ENCODE measurements around the gene MAP3K20.

DNA sequence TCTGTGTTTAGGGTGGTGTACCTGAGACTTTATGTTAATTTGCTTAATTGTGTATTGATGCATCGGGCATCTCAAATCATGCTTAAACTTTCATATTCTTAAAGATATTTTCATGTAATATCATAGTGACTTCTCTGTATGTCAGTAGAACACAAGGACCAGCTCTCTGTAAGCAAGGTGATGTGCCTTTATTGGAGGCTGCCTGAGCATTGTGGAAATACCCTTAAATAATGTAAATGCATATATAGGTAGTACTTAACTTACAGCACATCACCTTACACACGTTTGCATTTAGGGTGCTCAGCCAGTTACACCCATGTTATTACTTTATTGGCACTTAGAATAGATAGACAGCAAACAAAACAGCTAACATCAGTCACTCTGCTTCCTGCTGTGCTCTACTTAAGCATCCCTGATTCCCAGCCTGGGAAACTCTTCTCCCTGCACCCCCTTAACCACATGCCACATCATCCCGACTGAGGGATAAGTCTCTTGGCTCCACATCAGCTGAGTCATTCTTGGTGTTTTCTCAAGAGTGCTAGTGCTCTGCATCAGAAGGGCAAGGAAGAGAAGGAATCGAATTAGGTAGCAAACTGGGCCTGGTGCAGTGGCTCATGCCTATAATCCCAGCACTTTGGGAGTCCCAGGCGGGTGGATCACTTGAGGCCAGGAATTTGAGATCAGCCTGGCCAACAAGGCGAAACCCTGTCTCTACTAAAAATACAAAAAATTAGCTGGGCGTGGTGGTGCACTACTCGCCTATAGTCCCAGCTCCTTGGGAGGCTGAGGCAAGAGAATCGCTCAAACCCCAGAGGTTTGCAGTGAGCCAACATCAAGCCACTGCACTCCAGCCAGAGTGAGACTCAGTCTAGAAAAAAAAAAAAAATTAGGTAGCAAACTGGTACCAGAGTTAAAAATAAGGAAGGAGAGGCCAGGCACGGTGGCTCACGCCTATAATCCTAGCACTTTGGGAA is 108.7 kb downstream of the MAP3K20 start:
- TF ChIP-seq, protein P1, sequence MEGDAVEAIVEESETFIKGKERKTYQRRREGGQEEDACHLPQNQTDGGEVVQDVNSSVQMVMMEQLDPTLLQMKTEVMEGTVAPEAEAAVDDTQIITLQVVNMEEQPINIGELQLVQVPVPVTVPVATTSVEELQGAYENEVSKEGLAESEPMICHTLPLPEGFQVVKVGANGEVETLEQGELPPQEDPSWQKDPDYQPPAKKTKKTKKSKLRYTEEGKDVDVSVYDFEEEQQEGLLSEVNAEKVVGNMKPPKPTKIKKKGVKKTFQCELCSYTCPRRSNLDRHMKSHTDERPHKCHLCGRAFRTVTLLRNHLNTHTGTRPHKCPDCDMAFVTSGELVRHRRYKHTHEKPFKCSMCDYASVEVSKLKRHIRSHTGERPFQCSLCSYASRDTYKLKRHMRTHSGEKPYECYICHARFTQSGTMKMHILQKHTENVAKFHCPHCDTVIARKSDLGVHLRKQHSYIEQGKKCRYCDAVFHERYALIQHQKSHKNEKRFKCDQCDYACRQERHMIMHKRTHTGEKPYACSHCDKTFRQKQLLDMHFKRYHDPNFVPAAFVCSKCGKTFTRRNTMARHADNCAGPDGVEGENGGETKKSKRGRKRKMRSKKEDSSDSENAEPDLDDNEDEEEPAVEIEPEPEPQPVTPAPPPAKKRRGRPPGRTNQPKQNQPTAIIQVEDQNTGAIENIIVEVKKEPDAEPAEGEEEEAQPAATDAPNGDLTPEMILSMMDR (conservative IDR thresholded peaks at IDR 0.05 in 1 of 2, IDR thresholded peaks at IDR 0.05 in 1 of 2; ENCODE audit: low read depth in 1 of 2, low read length in 2 of 2): no peak
- TF ChIP-seq EZH2 (IDR thresholded peaks at IDR 0.05; ENCODE audit: low read length, missing control alignments): no peak
